CD4-positive, alpha-beta T cell treated with Interleukin-6 for 4 hours (primary cell): ENCODE results near the gene TSPAN33.
"Not testable (repeated sequence)": the region's sequence is repeated elsewhere in the genome, so short reads cannot be mapped to it uniquely, and the experiment has no call there.

ENCODE experiments used
- DNase-seq: peaks from one replicate; pipeline ENCODE4 v3.0.0-alpha.2; 2020; ENCODE audit warnings: mixed read lengths

Gene TSPAN33, protein sequence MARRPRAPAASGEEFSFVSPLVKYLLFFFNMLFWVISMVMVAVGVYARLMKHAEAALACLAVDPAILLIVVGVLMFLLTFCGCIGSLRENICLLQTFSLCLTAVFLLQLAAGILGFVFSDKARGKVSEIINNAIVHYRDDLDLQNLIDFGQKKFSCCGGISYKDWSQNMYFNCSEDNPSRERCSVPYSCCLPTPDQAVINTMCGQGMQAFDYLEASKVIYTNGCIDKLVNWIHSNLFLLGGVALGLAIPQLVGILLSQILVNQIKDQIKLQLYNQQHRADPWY

DNA sequence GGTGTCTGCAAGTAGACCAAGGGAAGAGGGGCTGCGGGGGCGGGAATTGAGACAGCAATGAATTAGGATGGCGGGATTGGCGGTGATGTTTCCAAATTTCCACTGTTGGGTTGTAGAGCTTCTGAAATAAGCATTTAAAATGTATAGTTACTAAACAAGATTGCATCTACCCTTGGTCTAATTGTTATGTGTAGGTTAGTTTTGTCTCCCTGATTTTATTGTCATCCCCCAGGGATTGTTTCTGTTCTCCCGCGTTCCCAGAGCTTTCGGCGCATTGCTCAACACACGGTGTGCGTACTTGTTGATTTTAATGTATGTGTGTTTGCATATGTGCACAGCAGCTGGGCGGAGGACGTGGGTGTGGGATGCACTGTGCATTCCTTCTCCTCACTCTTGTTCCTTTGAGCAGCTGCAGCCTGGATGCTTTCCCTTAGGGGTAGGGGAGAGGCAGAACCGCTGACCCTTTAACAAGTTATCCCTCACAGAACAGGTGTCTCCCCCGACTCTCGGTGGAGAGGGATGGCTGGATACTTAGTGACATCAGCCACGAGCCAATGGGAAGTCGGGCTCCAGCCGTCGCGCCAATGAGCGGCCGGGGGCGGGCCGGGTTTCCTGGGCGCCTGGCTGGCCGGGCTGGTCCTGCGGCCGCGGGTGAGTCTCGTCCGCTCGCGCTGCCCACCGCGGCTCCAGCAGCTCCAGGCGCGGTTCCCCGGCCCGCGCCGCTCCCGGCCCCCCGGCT lies at the start of gene TSPAN33:
TSPAN33 (plus strand) TSS at position 613 of the 739 bp plus-strand sequence. CDS start 274 bp downstream, outside the sequence.
- peak; percentile 63 for DNase-seq

DNA sequence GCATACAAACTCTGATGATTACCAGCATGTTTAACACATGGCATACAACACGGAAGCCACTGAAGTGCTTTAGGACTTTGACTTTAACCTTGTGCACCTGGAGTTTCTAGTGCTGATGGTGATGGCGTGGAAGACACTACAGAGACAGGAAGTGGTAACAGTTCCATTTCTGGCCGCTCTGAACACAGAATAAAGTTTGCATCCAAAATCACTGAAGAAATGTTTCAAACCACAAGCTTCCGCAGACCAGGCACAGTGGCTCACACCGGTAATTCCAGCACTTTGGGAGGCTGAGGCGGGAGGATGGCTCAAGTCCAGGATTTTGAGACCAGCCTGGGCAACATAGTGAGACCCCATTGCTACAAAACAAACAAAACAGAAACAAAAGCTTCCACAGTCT lies 49.2 kb upstream of the TSPAN33 start:
- DNase-seq, result peak; percentile 36

DNA sequence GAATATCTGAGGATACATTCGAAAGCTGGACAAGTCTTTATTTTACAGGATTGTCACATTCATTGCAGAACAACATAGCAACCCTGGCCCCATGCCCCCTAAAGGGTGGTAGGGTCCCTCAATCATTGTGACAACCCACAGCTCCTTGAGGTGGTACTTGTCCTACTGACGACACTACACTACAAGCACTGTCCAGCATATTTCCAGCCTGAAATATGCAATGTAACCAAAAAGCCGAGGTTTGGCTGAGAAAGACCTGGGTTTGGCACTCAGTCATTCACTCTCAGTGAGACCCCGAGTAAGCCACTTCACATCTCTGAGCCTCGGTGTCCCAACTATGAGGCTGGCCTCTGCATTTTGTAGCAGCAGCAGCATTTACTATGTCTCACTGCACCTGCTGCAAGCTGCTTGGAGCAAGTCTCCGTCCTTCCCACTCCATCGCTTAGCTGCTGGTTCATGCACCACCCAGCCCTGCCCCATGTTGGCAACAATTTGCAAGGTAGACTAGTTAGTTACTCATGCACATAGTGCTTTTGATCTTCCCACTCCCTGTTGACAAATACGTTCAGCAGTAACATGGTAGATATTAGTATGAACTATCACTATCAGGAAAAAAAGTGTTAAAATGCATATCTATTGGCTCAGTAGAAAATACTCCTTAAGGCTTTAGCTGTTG lies 46.0 kb upstream of the TSPAN33 start:
- no peak for DNase-seq

DNA sequence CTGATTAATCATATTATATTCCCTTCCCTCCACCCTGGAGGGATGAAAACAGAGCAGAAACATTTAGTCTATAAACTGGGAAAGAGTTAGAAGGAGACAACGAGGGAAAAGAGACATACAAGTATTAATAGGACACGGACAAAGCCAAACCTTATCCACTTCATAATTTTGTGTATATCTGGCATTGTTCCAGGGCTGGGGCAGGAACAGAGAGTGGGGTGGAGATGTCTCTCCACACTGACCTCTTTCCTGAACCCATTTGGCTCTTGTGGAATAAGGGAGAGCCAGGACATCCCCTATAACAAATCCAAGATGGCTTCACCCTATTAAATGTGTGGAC lies 43.7 kb upstream of the TSPAN33 start:
- no peak for DNase-seq

DNA sequence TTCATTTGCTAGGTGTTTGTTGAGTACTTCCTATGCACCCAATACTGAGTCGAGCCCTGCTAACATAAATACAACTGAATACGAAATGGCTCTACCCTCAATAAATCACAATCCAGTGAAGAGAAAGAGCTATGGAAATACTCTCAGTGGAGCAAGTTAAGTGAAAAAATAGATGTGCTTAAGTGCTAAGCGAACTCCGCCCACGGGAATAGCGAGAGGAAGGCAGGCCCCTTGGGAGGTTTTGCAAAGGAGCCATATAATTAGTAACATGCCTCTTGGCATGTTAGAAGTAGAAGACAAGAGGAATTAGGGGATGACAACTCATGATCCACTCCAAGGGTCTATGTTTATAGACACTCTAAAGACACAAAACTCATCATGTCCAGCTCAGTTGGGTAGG lies 42.8 kb upstream of the TSPAN33 start:
- DNase-seq, result no peak

DNA sequence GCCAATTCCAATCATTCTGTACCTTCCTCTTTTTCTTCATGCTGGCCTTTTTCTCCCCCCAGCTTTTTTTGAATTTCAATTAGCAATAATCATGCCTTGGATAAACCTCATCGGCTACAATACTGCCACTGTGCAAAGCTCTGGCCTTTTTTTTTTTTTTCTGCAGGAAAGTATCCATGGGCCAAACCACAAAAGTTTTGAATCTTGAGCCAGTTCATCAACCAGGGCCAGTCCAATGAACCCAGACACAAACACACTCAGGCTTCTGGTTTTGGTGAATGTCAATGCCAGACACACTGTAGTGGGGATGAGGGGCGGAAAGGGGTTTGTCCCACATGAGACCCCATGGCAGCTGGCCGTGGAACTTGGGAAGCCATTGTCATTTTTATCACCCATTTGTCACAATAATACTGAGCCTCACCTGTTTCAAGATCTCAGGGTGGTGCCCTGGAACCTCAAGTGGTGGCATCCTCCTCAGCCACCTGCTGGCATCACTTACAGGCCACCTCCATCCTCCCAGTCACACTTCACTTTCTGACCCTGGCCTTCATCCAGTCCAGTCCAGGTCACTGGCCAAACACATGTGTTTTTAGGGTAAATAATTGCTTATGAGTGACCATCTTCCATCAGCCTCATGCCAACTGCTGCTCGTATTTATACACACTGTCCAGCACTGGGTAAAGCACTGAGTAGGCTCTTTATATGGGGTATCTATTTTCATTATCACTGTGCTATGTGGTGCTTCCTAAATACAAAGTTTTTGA lies 40.8 kb upstream of the TSPAN33 start:
- DNase-seq, result no peak

DNA sequence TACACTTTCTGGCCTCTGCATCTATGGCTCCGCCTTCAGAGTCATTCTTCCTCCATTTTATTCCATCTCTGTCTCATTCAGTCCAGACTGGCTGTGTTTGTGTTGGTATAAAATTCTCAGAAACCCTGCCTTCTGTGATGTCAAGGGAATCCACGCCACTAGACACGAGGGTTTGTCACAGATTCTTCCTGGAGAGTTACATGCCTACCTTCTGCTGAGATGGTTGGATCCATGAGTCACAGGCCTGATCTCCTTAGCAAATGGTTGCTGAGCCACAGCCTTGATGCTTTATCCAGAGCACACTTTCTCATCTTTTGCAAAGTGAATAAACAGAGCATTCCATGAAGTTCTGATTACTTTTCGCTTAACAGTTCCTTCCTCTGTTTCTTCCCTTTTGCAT lies 35.9 kb upstream of the TSPAN33 start:
- no peak for DNase-seq

DNA sequence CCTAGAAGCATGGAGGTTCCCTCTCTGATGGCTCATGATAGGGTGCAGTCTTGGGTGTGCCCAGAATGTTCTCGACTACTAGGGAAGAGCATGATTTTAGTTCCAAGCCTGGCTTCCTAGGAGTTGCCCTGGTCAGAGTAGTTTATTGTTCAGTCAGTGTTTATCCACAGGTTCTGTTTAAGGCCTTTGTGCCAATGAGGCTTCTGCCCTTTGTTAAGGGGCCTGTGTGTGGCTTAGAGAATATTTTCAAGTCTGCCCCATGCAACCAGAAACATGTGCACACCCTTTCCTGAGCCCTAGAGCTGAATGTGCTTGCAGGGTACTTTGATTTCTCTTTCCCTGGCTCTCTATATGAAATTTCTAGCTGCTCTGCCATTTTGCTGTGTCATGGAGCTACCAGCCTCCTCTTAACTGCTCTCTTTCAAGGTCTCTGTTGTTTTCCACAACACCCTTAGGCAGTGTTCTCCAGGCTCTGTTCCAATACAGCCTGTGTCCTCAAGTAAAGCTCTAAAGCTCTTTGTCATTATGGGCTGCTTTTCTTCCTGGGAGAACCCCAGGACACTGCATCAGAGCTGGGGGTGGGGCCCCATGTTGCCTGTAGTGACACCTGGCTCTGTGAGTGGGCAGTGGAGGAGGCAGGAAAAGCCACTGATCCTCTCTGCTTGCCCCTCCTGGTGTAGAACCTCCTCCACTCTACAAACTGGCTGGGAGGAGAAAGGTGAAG lies 34.1 kb upstream of the TSPAN33 start:
- no peak for DNase-seq

DNA sequence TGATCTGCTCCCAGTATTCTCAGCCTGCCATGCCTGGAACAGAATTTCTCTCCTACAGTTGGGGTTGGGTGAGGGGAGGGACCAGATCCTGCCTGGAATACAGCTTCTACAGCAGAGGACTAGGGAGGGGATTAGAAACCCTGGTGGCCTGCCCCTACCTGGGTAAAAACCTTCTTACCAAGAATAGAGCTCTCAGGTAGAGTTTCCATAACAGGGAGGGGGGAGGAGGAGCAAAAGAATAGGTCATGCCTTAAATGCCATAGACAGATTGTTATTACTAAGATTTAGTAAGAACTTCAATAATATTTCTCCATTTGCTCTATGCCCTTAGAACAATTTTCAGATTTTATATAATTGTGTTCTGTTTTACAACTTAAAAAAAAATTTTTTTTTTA lies 33.5 kb upstream of the TSPAN33 start:
- DNase-seq, result no peak

DNA sequence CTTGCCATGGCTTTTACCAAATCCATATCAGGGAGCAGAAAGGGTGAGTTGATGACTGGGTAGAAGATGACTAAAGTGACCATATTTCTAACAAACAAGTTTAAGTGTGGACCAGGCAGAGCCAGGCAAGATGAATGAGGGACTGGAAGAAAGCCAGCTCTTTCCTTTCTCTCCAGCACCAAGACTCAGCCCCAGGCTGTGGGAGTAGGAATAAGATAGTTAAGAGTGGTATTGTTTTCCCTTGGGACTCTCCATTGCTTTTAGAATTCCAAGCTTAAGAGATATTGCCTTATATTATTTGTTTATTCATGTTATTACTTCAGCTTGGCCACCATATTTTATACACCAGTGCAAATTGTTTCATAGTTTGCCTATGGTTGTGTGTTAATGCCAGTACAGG lies 28.8 kb upstream of the TSPAN33 start:
- no peak for DNase-seq

DNA sequence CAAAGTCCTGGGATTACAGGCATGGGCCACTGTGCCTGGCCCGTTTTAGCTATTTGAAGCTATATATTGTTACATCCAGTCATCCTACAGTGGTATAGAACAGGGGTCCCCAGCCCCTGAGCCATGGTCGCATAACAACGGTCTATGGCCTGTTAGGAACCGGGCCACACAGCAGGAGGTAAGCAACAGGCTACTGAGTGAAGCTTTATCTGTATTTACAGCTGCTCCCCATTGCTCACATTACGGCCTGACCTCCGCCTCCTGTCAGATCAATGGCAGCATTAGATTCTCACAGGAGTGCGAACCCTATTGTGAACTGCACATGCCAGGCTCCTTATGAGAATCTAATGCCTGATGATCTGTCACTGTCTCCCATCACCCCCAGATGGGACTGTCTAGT lies 26.3 kb upstream of the TSPAN33 start:
- no peak for DNase-seq

DNA sequence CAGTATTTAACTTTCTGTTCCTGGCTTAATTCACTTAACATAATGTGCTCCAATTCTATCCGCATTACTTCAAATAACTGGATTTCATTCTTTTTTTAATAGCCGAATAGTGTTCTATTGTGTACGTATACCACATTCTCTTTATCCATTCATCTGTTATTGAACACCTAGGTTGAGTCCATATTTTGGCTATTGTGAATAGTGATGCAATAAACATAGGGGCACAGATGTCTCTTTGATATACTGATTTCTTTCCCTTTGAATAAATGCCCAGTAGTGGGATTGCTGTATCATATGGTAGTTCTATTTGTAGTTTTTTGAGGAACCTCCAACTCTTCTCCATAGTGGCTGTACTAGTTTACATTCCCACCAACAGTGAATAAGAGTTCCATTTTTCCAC lies 25.5 kb upstream of the TSPAN33 start:
- no peak for DNase-seq

DNA sequence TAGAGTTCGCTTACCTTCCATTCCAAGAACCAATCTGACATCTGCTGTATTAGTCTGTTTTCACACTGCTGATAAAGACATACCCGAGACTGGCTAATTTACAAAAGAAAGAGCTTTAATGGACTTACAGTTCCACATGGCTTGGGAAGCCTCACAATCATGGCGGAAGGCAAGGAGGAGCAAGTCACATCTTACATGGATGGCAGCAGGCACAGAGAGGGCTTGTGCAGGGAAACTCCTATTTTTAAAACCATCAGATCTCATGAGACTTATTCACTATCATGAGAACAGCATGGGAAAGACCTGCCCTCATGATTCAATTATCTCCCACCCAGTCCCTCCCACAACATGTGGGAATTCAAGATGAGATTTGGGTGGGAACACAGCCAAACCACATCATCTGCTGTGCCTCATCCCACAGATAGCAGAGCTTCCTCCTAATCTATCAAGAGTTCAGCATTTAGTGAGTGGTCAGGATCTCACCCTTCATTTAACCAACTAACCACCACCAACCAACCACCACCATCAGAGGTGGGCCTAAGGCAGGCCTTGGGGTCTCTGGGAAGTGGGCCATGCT lies 22.9 kb upstream of the TSPAN33 start:
- DNase-seq, result not testable (repeated sequence)

DNA sequence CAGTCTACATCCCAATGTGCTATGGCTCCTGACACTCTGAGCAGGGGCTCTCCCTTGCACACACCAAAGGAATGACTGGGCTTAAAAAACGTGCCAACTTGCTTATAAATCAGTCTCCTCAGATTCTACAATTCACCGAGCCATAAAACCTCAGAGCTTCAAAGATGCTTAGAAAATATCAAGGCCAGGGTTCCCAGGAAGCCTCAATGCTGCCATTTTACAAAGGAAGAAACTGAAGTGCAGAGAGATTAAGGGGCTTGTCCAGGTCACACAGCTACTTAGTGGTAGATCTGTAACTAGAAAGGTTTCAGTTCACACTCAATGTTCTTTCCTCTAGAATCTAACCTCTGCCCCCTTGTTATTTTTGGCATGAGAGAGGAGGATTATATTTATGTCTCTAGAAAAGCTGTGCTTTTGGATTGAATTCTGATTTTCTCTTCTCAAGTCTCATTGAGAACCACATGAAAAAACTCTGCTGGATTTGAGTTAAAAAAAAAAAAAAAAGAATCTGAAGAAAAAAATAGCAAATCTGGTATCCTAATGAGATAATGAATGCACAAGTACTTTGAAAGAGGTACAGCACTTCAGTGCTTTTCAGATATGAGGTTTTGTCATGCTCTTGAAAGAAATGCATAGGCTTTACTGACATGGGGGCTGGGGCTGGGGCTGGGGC lies 22.3 kb upstream of the TSPAN33 start:
- DNase-seq, result no peak

DNA sequence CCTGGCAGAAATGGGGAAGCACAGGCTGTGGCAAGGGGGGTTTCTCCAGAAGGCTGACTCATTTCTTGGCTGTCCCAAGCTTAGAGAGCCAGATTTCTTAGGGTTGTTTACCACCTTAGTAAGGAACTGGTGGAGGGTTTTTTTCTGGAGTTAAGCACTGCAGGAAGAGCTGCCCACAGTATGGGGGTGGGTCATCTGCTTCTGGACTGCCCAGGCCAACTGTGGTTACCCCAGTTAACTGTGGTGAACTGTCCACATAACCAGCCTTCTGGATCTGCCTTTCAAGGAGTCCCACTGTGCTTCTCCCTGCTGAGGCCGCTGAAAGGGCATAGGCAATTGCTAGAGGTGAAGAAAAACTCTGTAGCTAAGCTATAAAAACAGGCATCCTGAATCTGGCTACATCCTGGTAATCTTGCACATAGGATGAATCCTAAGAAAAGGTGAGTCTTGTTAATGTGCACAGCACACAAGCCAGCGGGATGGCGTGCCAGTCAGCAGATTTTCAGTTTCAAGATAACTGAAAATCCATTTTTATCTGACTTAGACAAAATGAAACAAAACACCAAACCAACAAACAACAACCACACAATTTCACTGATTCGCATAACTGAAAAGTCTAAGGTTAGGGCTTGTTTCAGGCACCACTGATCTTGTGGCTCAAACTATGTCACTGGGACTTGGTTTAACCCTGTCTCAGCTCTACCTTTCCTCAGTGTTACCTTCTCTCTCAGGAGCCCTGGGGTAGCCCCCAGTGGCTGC lies 21.6 kb upstream of the TSPAN33 start:
- no peak for DNase-seq

DNA sequence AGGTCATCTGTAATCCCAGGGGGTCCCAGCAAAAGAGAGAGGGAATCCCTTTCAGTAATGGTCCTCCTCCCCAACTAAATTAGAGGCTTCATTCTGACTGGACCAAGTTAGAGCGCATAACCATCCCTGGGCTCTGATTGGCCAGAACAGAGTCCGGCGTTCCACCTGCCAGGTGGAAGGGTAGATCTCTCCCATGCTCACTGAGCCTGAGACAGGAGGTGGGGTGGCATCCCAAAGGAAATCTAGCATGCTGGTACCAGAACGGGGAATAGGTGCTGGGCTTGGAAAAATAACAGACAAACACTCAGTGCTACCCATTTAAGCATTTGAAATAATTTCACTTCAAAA lies 21.0 kb upstream of the TSPAN33 start:
- DNase-seq, result no peak

DNA sequence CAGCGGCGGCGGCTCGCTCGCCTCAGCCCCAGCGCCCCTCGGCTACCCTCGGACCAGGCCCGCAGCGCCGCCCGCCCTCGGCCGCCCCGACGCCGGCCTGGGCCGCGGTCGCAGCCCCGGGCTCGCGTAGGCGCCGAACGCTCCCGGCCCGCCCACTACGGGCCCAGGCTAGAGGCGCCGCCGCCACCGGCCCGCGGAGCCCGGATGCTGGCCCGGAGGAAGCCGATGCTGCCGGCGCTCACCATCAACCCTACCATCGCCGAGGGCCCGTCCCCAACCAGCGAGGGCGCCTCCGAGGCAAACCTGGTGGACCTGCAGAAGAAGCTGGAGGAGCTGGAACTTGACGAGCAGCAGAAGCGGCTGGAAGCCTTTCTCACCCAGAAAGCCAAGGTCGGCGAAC lies 18.2 kb upstream of the TSPAN33 start:
- DNase-seq, result no peak

DNA sequence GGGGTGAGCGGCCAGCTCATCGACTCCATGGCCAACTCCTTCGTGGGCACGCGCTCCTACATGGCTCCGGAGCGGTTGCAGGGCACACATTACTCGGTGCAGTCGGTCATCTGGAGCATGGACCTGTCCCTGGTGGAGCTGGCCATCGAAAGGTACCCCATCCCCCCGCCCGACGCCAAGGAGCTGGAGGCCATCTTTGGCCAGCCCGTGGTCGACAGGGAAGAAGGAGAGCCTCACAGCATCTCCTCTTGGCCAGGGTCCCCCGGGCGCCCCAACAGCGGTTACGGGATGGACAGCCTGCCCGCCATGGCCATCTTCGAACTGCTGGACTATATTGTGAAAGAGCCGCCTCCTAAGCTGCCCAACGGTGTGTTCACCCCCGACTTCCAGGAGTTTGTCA lies 17.4 kb upstream of the TSPAN33 start:
- DNase-seq, result no peak

DNA sequence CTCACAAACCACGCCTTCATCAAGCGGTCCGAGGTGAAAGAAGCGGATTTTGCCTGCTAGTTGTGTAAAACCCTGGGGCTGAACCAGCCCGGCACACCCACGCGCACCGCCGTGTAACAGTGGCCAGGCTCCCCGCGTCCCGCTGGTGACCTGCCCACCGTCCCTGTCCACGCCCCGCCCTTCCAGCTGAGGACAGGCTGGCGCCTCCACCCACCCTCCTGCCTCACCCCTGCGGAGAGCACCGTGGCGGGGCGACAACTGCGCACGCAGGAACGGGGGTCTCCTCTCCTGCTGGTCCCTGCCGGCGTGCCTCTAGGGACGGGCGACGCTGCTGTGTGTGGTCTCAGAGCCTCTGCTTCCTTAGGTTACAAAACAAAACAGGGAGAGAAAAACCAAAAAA lies 16.9 kb upstream of the TSPAN33 start:
- no peak for DNase-seq

DNA sequence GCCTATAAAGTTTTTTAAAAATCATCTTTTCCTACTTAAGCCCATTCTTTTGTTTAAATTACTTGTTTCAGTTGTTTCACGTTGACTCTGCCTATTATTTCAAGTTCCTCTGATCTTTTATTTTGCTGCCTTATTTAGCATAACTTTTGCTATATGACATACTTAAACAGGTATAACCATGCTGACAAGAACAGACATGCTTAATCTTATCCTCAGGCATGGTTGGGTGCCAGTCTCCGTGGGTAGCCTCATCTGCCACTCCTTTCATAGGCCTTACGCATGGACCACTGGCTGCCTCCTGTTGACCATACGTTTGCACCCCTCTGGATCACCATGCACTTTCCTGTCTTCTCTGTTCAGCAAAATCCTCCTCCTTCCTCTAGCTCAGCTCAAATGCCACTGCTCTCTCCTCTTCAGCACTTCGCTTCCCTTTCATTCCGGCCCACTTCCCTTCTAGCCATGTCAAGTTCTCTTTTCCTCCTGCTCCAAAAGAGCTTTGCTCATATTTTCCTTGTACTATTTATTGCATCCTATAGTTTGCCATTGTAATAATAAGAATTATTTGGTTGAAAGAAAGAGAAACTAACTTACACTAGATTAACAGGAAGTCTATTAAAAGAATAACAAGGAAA lies 10.0 kb upstream of the TSPAN33 start:
- DNase-seq, result no peak
